ENCODE data around the gene KIF16B. TPM values are rescaled to one million over a fixed set of nuclear protein-coding genes. Genes with fewer than 3 reads are reported as not detected.

The KIF16B gene
- total and polyA plus RNA-seq, 2 donors (not counting 3 experiments of a cell fraction or from before 2014, with no cell fraction given), result 2.9 to 8.8 TPM

- Histone ChIP-seq H4K20me1 (replicated peaks; ENCODE audit: control insufficient read depth, extremely low read depth, insufficient read depth, low read length) (no peaks in the 10 kb centered on the region), H3K9ac (replicated peaks; ENCODE audit: extremely low read depth, insufficient read depth, low read length) (no peak overlapping the region), H3K36me3 (ENCODE audit: control insufficient read depth in 2 of 2, extremely low read depth in 1 of 2, insufficient read depth in 2 of 2, low read length in 2 of 2) (no peaks in the 10 kb centered on the region), H3K4me1 (ENCODE audit: control insufficient read depth, extremely low read depth, insufficient read depth, low read length) (no peaks in the 10 kb centered on the region), H3K9me3 (replicated peaks; ENCODE audit: control insufficient read depth, insufficient read depth, low read length) (peaks cover 4% of the 10 kb centered on the region), H3K27ac (ENCODE audit: insufficient read depth, low read depth, low read length) (no peak overlapping the region), H3K27me3 (ENCODE audit: control insufficient read depth in 2 of 2, insufficient read depth in 2 of 2, low read length in 2 of 2) (no peaks in the 10 kb centered on the region), H3K9me1 (replicated peaks; ENCODE audit: control insufficient read depth, extremely low read depth, insufficient read depth, low read length) (no peaks in the 10 kb centered on the region), H3K4me2 (ENCODE audit: insufficient read depth, low read length) (no peak overlapping the region), H2AFZ (ENCODE audit: low read depth, low read length) (no peak overlapping the region), H3K79me2 (ENCODE audit: control insufficient read depth, insufficient read depth, low read length) (no peaks in the 10 kb centered on the region), H3K4me3 (replicated peaks in 1 of 3; ENCODE audit: insufficient read depth in 1 of 3, low read depth in 1 of 3, low read length in 3 of 3) (no peak overlapping the region)
- BruUV-seq (replicated peaks), result no TSS peak
- no peak for TF ChIP-seq JUN (IDR thresholded peaks at IDR 0.05; ENCODE audit: borderline replicate concordance, insufficient read depth, insufficient read length, low read depth)
- TF ChIP-seq EZH2 (IDR thresholded peaks at IDR 0.05; ENCODE audit: borderline replicate concordance, low read depth, low read length, severe bottlenecking), result no peak
- TF ChIP-seq POLR2AphosphoS5 (IDR thresholded peaks at IDR 0.05; ENCODE audit: insufficient read depth, low read depth, low read length), result no peak
- TF ChIP-seq, protein P1, sequence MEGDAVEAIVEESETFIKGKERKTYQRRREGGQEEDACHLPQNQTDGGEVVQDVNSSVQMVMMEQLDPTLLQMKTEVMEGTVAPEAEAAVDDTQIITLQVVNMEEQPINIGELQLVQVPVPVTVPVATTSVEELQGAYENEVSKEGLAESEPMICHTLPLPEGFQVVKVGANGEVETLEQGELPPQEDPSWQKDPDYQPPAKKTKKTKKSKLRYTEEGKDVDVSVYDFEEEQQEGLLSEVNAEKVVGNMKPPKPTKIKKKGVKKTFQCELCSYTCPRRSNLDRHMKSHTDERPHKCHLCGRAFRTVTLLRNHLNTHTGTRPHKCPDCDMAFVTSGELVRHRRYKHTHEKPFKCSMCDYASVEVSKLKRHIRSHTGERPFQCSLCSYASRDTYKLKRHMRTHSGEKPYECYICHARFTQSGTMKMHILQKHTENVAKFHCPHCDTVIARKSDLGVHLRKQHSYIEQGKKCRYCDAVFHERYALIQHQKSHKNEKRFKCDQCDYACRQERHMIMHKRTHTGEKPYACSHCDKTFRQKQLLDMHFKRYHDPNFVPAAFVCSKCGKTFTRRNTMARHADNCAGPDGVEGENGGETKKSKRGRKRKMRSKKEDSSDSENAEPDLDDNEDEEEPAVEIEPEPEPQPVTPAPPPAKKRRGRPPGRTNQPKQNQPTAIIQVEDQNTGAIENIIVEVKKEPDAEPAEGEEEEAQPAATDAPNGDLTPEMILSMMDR (IDR thresholded peaks at IDR 0.05; ENCODE audit: extremely low read depth in 1 of 2, insufficient read depth in 1 of 2, low read depth in 1 of 2, low read length in 2 of 2), result no peak
- TF ChIP-seq FOS (IDR thresholded peaks at IDR 0.05; ENCODE audit: borderline replicate concordance, insufficient read depth, low read length), result no peak
- TF ChIP-seq MYC (IDR thresholded peaks at IDR 0.05; ENCODE audit: low read depth, low read length), result no peak
- TF ChIP-seq GATA2 (IDR thresholded peaks at IDR 0.05; ENCODE audit: insufficient read depth, insufficient read length, low read depth, low read length), result no peak
- TF ChIP-seq, protein P2, sequence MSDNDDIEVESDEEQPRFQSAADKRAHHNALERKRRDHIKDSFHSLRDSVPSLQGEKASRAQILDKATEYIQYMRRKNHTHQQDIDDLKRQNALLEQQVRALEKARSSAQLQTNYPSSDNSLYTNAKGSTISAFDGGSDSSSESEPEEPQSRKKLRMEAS (IDR thresholded peaks at IDR 0.05; ENCODE audit: insufficient read depth, insufficient read length), result no peak
- no peak for TF ChIP-seq POLR2A (IDR thresholded peaks at IDR 0.05; ENCODE audit: low read depth, low read length)
- dilution Hi-C loops (cut with MboI; ENCODE audit: extremely low pct_ligation_motif_present, low sequenced_read_pairs), result no loop called here
- ChIA-PET POLR2A (no interaction called here), CTCF (no interaction called here)
- intact Hi-C loops (cut with micrococcal nuclease), result no loop called here
- no peak for DNase-seq (ENCODE audit: low read depth, low spot score)
- no peak for FAIRE-seq
Observed at GRCh38 chr20:16270989-16271388, 302.3 kb downstream of the KIF16B start.
